Neural cell (in vitro differentiated cells): ENCODE data around the gene CERS1. TPM values are rescaled to one million over a fixed set of nuclear protein-coding genes. Genes with fewer than 3 reads are reported as not detected.

Experiments
- H2AFZ ChIP-seq: fragments of 200-600, 300-800 bp; sonication (generic), shearing (Covaris generic); 2 replicates; pipeline ENCODE4 v1.6.0; 2014; ENCODE audit warnings: low read depth, mild to moderate bottlenecking, antibody characterized with exemption, low read length, moderate library complexity
- H3F3A ChIP-seq: fragments of 200-600 bp; shearing (Covaris generic); 2 replicates; pipeline ENCODE4 v1.6.1; 2016; ENCODE audit warnings: mild to moderate bottlenecking, moderate library complexity, mixed read lengths, antibody characterized with exemption, low read length; ENCODE audit not compliant: insufficient read depth, poor library complexity, severe bottlenecking
- H3K27ac ChIP-seq: fragments of 200-600, 300-800 bp; sonication (generic), shearing (Covaris generic); 2 replicates; pipeline ENCODE4 v1.5.1; 2014; ENCODE audit warnings: mild to moderate bottlenecking, low read length, moderate library complexity
- H3K27me3 ChIP-seq: fragments of 300-800, 200-600 bp; sonication (generic), shearing (Covaris generic); 2 replicates; pipeline ENCODE4 v1.6.0; 2014; ENCODE audit warnings: mild to moderate bottlenecking, low read depth, low read length, moderate library complexity; ENCODE audit not compliant: insufficient read depth
- H3K36me3 ChIP-seq: fragments of 300-800, 200-600 bp; sonication (generic), shearing (Covaris generic); 2 replicates; pipeline ENCODE4 v1.5.1; 2014; ENCODE audit warnings: mild to moderate bottlenecking, antibody characterized with exemption, low read length, moderate library complexity; ENCODE audit not compliant: insufficient read depth
- H3K4me2 ChIP-seq: fragments of 300-800, 200-600 bp; sonication (generic), shearing (Covaris generic); 2 replicates; pipeline ENCODE4 v1.6.0; 2014; ENCODE audit warnings: mild to moderate bottlenecking, low read length
- H3K4me3 ChIP-seq: fragments of 300-800, 200-600 bp; sonication (generic), shearing (Covaris generic); 2 replicates; pipeline ENCODE4 v1.5.1; 2014; ENCODE audit warnings: mild to moderate bottlenecking, low read length, moderate library complexity
- H3K79me2 ChIP-seq: fragments of 200-600 bp; shearing (Covaris generic); replicated peaks from 2 replicates; pipeline ENCODE4 v1.6.0; 2014; ENCODE audit warnings: mild to moderate bottlenecking, low read length, moderate library complexity; ENCODE audit not compliant: insufficient read depth
- H3K9ac ChIP-seq: fragments of 300-800, 200-600 bp; sonication (generic), shearing (Covaris generic); 2 replicates; pipeline ENCODE4 v1.6.1; 2016; ENCODE audit warnings: mild to moderate bottlenecking, low read length, mixed read lengths
- H3K9me2 ChIP-seq: fragments of 200-600 bp; shearing (Covaris generic); 2 replicates; pipeline ENCODE4 v1.6.1; 2016; ENCODE audit warnings: mild to moderate bottlenecking, low read length, mixed read lengths; ENCODE audit not compliant: insufficient read depth
- H3K9me3 ChIP-seq: fragments of 200-600, 300-800 bp; sonication (generic), shearing (Covaris generic); 2 replicates; pipeline ENCODE4 v1.6.1; 2016; ENCODE audit warnings: mild to moderate bottlenecking, mixed run types, low read length, moderate library complexity, mixed read lengths
- H4K20me1 ChIP-seq: fragments of 200-600 bp; shearing (Covaris generic); 2 replicates; pipeline ENCODE4 v1.6.1; 2016; ENCODE audit warnings: mild to moderate bottlenecking, mixed run types; ENCODE audit not compliant: insufficient read depth
- EP300 ChIP-seq: fragments of 450-650 bp; conservative IDR thresholded peaks from 2 replicates; pipeline ENCODE4 v1.6.1; 2014; ENCODE audit warnings: antibody characterized with exemption, mild to moderate bottlenecking, moderate library complexity; ENCODE audit not compliant: poor library complexity, severe bottlenecking
- EZH2 ChIP-seq: fragments of 200-600, 300-800 bp; shearing (Covaris generic), sonication (generic); IDR thresholded peaks from 2 replicates; pipeline ENCODE4 v1.6.1; 2014; ENCODE audit warnings: antibody characterized with exemption, low read length, borderline replicate concordance, mild to moderate bottlenecking; ENCODE audit not compliant: insufficient read depth, poor library complexity, severe bottlenecking
- MXI1 ChIP-seq: fragments of 450-650 bp; conservative IDR thresholded peaks from 2 replicates; pipeline ENCODE4 v1.6.1; 2014; ENCODE audit warnings: antibody characterized with exemption, mild to moderate bottlenecking; ENCODE audit not compliant: poor library complexity, severe bottlenecking
- POLR2AphosphoS5 ChIP-seq: IDR thresholded peaks from 2 replicates; pipeline ENCODE4 v1.6.1; 2012
- RAD21 ChIP-seq: fragments of 450-650 bp; conservative IDR thresholded peaks from 2 replicates; pipeline ENCODE4 v1.6.1; 2014; ENCODE audit warnings: antibody characterized with exemption, mild to moderate bottlenecking, moderate library complexity
- REST ChIP-seq: IDR thresholded peaks from 2 replicates; pipeline ENCODE4 v1.6.1; 2012; ENCODE audit warnings: borderline replicate concordance
- SMC3 ChIP-seq: fragments of 450-650 bp; conservative IDR thresholded peaks from 2 replicates; pipeline ENCODE4 v1.6.1; 2014; ENCODE audit warnings: antibody characterized with exemption, mild to moderate bottlenecking, moderate library complexity; ENCODE audit not compliant: poor library complexity
- TAF1 ChIP-seq: IDR thresholded peaks from 2 replicates; pipeline ENCODE4 v1.6.1; 2012; ENCODE audit warnings: low read depth
- polyA plus RNA-seq: library from polyadenylated mRNA; depleted of rRNA; stranded (reverse); fragments of >200 nt; gene quantifications from 2 replicates; pipeline ENCODE4 v1.2.3, GENCODE V29; 2014
- TF ChIP-seq, protein P1 (sequence below): fragments of 450-650 bp; IDR thresholded peaks from 2 replicates; pipeline ENCODE4 v1.5.1; 2014; ENCODE audit warnings: antibody characterized with exemption, mild to moderate bottlenecking, moderate library complexity; ENCODE audit not compliant: poor library complexity, severe bottlenecking

Gene CERS1
- polyA plus RNA-seq, 1 donor from 2014 or later, result 19.1 TPM

GRCh38 chr19:18869781-18870530 is 26.0 kb downstream of the CERS1 start:
- Histone ChIP-seq H2AFZ (no peak overlapping the region), H3K27ac (no peak overlapping the region), H3K9me2 (no peaks in the 10 kb centered on the region), H3K27me3 (no peaks in the 10 kb centered on the region), H4K20me1 (no peaks in the 10 kb centered on the region), H3K79me2 (no peaks in the 10 kb centered on the region), H3K36me3 (no peaks in the 10 kb centered on the region), H3K4me3 (no peak overlapping the region), H3F3A (no peaks in the 10 kb centered on the region), H3K9ac (no peak overlapping the region), H3K4me2 (no peak overlapping the region), H3K9me3 (no peaks in the 10 kb centered on the region)
- TF ChIP-seq, protein P1, sequence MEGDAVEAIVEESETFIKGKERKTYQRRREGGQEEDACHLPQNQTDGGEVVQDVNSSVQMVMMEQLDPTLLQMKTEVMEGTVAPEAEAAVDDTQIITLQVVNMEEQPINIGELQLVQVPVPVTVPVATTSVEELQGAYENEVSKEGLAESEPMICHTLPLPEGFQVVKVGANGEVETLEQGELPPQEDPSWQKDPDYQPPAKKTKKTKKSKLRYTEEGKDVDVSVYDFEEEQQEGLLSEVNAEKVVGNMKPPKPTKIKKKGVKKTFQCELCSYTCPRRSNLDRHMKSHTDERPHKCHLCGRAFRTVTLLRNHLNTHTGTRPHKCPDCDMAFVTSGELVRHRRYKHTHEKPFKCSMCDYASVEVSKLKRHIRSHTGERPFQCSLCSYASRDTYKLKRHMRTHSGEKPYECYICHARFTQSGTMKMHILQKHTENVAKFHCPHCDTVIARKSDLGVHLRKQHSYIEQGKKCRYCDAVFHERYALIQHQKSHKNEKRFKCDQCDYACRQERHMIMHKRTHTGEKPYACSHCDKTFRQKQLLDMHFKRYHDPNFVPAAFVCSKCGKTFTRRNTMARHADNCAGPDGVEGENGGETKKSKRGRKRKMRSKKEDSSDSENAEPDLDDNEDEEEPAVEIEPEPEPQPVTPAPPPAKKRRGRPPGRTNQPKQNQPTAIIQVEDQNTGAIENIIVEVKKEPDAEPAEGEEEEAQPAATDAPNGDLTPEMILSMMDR, result no peak
- TF ChIP-seq REST, result no peak
- TF ChIP-seq POLR2AphosphoS5, result no peak
- no peak for TF ChIP-seq TAF1
- no peak for TF ChIP-seq MXI1
- no peak for TF ChIP-seq RAD21
- no peak for TF ChIP-seq SMC3
- TF ChIP-seq EZH2, result no peak
- no peak for TF ChIP-seq EP300

- Histone ChIP-seq H3K27ac (no peak overlapping the region), H3K9me2 (no peaks in the 10 kb centered on the region), H4K20me1 (no peaks in the 10 kb centered on the region), H3K9ac (no peak overlapping the region), H3K27me3 (no peaks in the 10 kb centered on the region), H3K4me3 (no peak overlapping the region), H3K36me3 (no peaks in the 10 kb centered on the region), H3K4me2 (no peak overlapping the region), H3K9me3 (no peaks in the 10 kb centered on the region), H3F3A (no peaks in the 10 kb centered on the region), H3K79me2 (no peaks in the 10 kb centered on the region), H2AFZ (no peak overlapping the region)
- no peak for TF ChIP-seq EZH2
- TF ChIP-seq SMC3, result no peak
- TF ChIP-seq MXI1, result no peak
- TF ChIP-seq EP300, result no peak
- TF ChIP-seq TAF1, result no peak
- TF ChIP-seq, protein P1, result no peak
- TF ChIP-seq REST, result no peak
- no peak for TF ChIP-seq RAD21
- no peak for TF ChIP-seq POLR2AphosphoS5
Observed at GRCh38 chr19:18869023-18869618, 26.8 kb downstream of the CERS1 start.
